ENCODE results near the gene KCNN1.
A peak's percentile ranks its signal among the peaks of the same experiment; 100 is the strongest.

The KCNN1 gene

GRCh38 chr19:18045307-18046050, 78.6 kb downstream of the KCNN1 start:
- TF ChIP-seq ZNF8 (CRISPR knock-in tag; IDR thresholded peaks at IDR 0.05) (no peak), TCF4 (CRISPR knock-in tag; IDR thresholded peaks at IDR 0.05; ENCODE audit: borderline replicate concordance) (no peak), ZNF565 (CRISPR knock-in tag; conservative IDR thresholded peaks at IDR 0.05; ENCODE audit: low read depth) (no peak), POU6F1 (CRISPR knock-in tag; IDR thresholded peaks at IDR 0.05; ENCODE audit: borderline replicate concordance, low read depth) (no peak), TSHZ2 (CRISPR knock-in tag; IDR thresholded peaks at IDR 0.05) (no peak), ARNTL (CRISPR knock-in tag; IDR thresholded peaks at IDR 0.05; ENCODE audit: borderline replicate concordance, low read depth) (no peak), ZFP30 (CRISPR knock-in tag; IDR thresholded peaks at IDR 0.05) (no peak), PPARA (CRISPR knock-in tag; IDR thresholded peaks at IDR 0.05; ENCODE audit: borderline replicate concordance) (no peak), RARB (CRISPR knock-in tag; IDR thresholded peaks at IDR 0.05) (no peak), ESRRG (CRISPR knock-in tag; IDR thresholded peaks at IDR 0.05) (no peak), ZNF70 (CRISPR knock-in tag; IDR thresholded peaks at IDR 0.05) (no peak), SNAI2 (CRISPR knock-in tag; IDR thresholded peaks at IDR 0.05) (no peak), PATZ1 (CRISPR knock-in tag; IDR thresholded peaks at IDR 0.05; ENCODE audit: borderline replicate concordance) (no peak), GLIS3 (CRISPR knock-in tag; IDR thresholded peaks at IDR 0.05) (no peak), OSR1 (CRISPR knock-in tag; IDR thresholded peaks at IDR 0.05) (no peak)
- no peak for ATAC-seq

- ATAC-seq, result peak; percentile 80
- TF ChIP-seq TSHZ2 (CRISPR knock-in tag; IDR thresholded peaks at IDR 0.05) (no peak), ESRRG (CRISPR knock-in tag; IDR thresholded peaks at IDR 0.05) (no peak), TCF4 (CRISPR knock-in tag; IDR thresholded peaks at IDR 0.05; ENCODE audit: borderline replicate concordance) (no peak), ARNTL (CRISPR knock-in tag; IDR thresholded peaks at IDR 0.05; ENCODE audit: borderline replicate concordance, low read depth) (no peak), BACH2 (CRISPR knock-in tag; IDR thresholded peaks at IDR 0.05; ENCODE audit: borderline replicate concordance) (no peak), OSR1 (CRISPR knock-in tag; IDR thresholded peaks at IDR 0.05) (no peak), ZFP30 (CRISPR knock-in tag; IDR thresholded peaks at IDR 0.05) (no peak), TOX (CRISPR knock-in tag; IDR thresholded peaks at IDR 0.05; ENCODE audit: borderline replicate concordance) (no peak), RARB (CRISPR knock-in tag; IDR thresholded peaks at IDR 0.05) (no peak), PATZ1 (CRISPR knock-in tag; IDR thresholded peaks at IDR 0.05; ENCODE audit: borderline replicate concordance) (no peak), CSRNP3 (CRISPR knock-in tag; IDR thresholded peaks at IDR 0.05) (no peak), CSDC2 (CRISPR knock-in tag; IDR thresholded peaks at IDR 0.05) (no peak), GLIS3 (CRISPR knock-in tag; IDR thresholded peaks at IDR 0.05) (no peak), ZNF565 (CRISPR knock-in tag; conservative IDR thresholded peaks at IDR 0.05; ENCODE audit: low read depth) (no peak), POU6F1 (CRISPR knock-in tag; IDR thresholded peaks at IDR 0.05; ENCODE audit: borderline replicate concordance, low read depth) (no peak), ZNF8 (CRISPR knock-in tag; IDR thresholded peaks at IDR 0.05) (no peak), CREB5 (CRISPR knock-in tag; IDR thresholded peaks at IDR 0.05; ENCODE audit: low read depth) (no peak)
Observed at GRCh38 chr19:18046059-18046718, 79.3 kb downstream of the KCNN1 start.

Data from SK-N-SH treated with all-trans-retinoic acid at 6 μM for 48 hours (cell line).